Stimulated activated CD8-positive, alpha-beta memory T cell treated with anti-CD3 and anti-CD28 coated beads, Interleukin-7, amount 100 ng/mL, for 24 hours (primary cell): ENCODE measurements around the gene GLO1.

Source experiments
- DNase-seq: peaks from one replicate; pipeline ENCODE4 v3.0.0-alpha.2; 2020; ENCODE audit warnings: low read depth

The GLO1 gene

DNA sequence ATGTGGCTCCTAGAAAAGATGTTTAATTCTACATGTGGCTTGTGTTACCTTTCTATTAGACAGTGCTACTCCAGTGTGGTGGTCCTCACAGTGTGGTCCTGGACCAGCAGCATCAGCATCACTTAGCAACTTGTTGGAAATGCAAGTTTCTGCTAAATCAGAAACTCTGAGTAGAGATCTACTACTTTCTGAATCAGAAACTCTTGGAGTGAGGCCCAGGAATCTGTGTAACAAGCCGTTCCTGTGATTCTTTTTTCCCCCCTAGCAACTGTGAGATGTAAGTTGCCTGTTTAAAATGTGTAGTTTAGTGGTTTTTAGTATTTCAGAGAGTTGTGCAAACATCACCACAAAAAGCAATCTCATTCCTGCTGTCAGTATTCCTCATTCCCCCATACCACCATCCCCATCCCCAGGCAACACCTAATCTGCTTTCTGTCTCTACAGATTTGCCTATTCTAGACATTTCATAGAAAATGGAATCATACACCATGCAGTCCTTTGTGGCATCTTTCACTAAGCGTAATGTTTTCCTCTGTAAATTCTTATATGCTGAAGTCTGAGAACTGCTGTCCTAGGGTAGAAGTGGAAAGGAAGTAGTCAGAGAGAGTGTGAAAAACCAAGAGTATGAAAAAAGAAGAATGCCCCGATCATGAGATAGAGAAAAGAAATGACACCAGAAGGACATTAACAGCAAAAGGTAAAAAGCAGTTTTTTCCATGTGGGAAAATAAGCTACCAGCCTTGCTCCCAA, 44.4 kb downstream of the GLO1 start:
- DNase-seq = no peak

DNA sequence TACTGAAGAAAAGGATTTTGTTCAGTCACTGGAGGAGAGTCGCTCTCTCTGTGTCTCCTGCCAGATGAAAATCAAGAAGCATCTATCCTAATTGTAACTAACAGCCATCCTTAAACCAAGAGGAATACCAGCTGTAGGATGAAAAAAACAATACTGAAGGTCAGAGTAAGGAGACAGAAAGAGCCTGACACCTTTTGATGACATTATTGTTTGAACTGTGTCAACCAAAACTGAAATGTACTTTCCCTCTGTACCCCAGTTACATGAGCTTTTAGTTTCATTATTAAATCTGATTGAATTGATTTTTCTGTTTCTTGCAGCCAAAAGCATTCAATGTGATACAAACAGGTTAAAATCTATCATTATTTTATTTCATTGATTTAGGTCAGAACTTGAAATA, 46.0 kb downstream of the GLO1 start:
- DNase-seq = no peak

DNA sequence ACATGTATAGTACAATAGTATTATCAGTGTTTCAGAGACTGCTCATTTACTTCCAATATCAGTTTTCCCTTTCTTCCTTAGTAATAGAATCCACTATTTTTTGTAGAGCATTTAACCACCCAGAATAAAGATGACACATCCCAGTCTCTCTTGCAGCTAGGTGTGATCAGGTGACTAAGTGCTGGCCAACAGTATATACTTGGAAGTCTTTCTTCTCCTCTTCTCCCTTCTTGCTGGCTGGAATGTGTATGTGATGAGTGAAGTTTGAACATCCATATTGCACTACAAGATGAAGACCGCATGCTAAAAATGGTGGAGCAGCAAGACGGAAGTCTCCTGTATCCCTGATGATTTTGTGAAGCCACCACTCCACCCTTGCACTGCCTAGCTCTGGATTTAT, 48.7 kb downstream of the GLO1 start:
- DNase-seq = no peak

DNA sequence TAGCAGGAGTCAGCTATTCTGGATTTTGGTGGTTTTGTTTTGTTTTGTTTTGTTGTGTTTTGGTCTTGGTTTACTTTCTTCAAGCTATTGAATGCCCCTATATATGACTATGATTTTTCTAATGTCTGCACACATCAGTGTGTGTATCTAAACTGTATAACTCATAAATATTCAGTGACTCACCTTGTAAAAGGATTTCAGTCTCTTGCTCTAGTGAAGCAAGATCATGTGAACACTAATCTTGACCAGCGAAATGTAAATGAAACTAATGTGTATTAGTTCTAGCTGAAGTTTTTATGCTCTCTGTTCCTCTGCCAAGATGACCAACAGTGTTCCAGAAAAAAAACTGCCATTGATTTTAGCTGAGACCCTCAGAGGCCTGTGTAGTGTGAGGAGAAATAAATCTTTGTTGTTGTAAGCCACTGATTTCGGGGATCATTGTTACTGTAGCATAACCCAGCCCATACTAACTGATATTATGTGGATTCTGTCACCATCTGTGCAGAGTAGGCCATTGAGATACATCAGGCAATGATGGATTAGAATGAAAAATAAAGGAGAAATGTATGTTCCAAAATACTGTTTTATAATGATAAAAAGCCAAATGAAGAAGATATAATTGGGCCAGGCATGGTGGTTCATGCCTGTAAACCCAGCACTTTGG, 51.7 kb downstream of the GLO1 start:
- DNase-seq = no peak

DNA sequence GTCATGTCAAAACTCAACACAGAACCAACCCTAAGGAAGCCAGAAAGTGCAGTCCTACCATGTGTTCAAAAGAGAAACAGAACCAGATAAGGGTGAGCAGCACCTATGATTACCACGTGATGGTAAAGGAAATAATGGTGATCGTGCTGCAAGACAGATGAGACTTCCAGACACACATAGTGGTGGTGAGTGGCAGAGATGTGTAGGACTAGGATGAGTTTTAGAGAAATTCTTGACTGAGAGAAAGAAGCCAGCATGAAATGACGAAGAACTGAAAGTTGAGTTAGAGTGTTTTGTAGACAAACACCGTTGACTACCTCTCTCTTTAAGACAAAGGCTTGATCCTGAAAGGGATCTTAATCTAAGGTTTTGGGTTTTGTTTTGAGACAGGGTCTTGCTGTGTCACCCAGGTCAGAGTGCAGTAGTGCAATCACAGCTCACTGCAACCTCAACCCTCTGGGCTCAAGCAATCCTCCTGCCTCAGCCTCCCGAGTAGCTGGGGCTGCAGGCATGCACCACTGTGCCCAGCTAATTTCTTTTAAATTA, 52.7 kb downstream of the GLO1 start:
- no peak for DNase-seq

DNA sequence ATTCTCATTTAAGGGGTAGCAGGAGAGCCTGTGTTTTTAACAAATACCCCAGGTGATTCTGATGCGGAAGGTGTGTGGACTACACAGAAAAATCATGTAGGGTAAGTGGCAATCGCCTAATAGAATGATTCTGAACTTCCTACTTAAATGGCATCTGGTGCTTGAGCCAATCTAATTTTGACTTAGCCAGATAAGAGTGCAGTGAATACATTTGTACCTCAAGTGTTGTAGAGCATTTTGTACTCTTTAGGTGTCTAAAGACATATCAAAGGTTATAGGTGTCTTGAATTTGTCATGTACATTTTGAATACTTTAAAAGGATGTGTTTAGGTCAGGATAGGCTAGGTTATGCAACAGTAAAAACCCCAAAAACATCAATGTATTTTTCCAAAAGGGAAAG, 53.2 kb downstream of the GLO1 start:
- no peak for DNase-seq

DNA sequence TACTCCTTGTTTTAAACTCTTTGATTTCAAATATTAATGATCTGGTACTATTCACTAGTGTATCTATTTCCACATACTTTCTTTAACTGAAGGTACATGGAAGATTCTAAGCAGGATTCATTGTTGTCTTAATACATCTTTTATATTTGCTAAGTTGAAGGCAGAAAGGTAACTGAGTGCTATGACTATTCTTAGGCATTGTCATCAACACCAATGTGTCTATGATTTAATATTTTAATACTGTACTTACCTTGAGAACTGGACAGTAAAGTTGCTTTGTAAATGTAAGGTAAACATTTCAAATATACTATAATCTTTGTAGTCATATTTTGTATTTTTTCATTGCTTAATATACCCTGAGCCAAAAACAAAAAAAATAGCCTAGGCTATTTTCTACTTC, 54.3 kb downstream of the GLO1 start:
- no peak for DNase-seq

DNA sequence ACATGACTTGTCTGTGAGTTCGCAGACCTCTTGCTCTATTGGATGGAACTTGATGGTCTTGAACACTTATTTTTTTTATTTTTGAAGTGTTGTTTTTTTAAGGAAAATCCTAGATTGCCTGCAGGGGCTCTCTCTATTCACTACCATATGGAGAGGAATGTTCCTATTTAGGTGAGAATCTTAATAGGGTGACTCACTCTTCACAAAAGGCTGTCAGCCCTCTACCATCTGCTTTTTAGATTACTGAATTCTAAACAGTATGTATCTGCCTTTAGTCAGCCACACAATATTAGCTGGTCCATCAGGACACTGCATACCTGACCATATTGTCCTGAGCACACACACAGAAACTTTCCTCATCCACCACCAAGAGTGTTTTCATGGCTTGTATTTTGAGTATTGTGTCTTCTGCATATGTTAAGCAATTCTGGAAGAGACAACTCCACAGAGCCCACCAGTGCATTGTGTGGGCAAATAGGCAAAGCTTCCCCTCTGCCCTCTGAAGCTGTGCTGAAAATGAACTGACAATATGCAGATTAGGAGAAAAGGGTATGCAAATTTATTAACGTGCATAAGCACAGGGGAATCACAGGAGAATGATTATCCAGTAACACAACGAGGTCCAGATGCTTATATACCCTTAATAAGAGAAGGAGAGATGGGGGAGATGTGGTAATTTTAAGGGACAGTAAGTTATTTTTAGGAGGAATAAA, 56.6 kb downstream of the GLO1 start:
- DNase-seq = no peak

DNA sequence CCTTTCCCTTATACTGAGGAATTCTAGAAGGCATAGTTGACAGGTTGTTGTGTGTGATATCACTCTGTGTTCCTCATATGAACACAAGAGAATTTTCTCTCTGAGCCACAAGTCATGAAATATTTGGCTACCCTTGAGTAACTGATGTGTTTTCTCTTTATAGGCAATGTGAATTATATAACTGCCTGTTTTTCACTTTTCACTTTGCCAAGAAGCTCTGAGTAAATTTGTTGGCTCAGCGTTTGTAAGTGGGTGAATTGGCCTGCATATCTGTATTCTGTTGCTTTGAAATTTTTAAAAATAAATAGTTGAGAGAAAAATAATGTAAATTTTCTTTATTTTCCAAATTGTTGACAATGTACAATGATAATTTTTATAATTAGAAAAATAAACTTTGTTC, 58.0 kb downstream of the GLO1 start:
- no peak for DNase-seq

DNA sequence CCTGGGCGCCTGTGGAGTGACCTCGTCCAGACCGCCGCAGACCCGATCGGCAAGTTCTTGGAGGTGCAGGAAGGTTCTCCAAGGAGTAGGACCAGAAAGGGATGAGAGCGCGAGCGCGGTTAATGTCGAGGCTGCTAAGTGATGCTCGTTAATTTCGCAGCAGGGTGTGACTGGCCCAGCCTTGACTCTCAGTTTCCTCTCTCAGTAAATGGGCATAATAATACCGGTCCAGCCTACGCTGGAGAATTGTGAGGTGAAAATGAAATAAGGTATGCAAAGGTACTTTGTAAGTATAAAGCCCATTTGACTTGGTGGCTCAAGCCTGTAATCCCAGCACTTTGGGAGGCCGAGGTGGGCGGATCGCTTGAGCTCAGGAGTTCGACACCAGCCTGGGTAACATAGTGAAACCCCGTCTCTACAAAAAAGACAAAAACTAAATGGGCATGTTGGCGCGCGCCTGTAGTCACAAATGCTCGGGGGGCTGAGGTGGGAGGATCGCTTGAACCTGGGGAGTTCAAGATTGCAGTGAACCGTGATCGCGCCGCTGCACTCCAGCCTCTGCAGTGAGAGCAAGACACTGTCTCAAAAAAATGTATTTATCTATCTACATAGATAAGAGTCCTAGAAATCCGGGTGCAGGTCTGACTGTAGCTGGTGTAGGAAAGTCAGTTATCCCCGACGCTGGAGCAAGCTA, 62.6 kb downstream of the GLO1 start:
- DNase-seq = no peak

DNA sequence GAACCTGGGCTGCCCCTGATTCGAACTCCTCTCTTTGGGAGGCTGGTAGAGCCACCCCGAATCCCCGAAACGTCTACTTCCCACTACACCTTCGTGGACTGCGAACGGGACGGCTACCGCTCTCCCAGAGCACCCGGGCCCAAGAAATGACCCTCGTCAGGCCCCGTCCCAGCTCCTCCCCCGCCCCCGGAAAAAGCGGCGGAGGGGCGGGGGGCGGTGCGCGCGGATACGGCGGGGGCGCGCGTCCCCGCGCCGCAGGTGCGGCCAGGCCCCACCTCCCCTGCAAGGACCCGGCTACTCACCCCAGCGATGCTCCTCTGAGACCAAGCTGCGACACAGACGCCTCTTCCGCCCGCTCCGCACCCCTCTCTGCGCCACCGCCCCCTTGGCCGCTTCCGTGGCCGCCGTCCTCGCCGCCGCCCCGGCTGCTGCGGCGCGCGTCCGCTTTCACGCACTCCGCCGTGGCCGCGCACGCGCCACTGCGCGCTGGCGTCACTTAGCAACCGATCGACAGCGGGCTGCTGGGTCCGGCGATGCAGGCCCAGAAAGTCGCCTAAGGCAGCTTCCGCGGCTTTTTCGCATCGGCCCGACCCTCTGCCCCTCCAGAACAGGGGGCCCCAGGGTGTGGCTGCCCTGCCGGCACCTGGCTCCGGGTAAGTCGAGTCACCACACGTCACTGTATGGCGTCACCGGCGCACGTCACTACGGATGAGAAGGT, 63.3 kb downstream of the GLO1 start, which contains the start of gene BTBD9:
Gene BTBD9, minus strand, starts transcription at position 432 of the 718 bp plus-strand sequence.
- DNase-seq = peak; percentile 59

DNA sequence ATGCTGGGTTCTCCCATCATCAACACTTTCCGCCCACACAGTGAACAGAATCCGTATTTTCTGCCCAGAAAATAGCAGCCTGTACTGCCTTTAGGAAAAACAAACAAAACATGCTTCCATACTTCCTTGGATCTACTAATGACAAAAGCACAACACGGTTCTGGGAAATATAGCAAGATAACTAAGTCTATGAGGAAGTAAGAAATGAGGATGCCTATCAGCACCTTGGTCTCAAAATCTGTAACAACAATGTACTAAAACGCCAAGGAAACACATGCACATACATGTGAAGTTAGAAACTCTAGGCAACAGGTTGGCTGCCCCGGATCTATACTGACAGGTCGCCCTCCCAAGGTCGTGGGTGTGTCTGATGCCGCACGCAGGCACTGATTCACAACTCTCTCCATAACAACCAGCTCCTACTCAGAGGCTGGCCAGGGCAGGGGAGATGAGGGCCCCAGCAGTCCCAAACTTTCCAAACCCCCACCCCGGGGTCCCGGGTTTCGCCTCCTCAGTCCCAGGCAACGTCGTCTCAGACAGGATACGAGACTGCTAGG, 63.9 kb downstream of the GLO1 start:
- DNase-seq = peak; percentile 28

DNA sequence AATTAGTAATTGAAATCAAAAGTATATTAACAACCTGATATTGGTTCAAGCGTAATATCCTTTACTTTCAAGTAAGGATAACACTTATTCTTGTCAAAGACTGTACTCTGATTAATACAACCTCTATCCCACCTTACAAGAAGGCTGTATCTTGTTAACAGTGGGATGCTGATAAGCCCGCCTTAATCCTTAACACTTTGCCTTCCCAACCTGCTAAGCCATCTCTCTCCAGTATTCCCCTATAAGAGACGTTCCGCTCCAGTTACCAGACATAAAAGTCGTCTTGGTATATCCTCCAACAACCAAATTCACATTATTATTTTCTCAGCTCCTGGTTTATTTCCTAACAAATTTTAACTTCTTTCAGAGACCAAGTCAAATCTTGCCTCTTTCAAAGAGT, 65.2 kb downstream of the GLO1 start:
- DNase-seq = no peak

DNA sequence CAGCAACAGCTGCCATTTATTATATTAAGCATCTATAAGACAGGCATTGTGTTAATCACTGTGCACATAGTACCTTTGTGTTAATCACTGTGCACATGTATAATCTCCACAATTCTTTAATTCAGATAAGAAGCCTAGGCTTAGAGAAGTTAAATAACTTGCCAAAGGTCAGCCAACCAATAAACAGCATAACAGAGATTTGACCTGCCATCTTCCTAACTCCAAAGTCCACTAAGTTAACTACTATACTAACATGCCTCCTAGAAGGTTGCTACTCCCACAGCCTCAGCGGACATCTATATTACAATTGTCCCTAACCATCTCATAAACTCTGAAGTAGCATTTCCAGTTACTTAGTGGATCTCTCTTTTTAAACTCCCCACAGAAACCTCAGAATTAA, 66.9 kb downstream of the GLO1 start:
- DNase-seq = no peak

DNA sequence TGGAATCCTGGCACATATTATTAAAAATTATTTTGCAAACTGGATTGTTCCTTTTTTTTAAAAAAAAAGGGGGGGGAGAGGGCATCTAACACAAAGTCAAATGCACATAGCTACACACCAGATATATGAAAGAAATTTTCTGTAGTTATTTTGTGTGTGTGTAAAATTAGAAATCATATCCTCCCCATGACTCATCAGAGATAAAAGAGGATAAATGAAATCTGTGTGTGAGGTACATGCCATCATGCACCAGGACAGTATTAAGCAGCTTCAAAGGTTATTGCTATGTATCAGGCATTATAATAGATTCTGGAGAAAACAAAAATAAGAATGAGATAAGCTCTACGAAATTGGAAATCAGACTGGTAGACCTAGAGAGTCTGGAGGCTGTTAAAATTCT, 68.4 kb downstream of the GLO1 start:
- DNase-seq = no peak

DNA sequence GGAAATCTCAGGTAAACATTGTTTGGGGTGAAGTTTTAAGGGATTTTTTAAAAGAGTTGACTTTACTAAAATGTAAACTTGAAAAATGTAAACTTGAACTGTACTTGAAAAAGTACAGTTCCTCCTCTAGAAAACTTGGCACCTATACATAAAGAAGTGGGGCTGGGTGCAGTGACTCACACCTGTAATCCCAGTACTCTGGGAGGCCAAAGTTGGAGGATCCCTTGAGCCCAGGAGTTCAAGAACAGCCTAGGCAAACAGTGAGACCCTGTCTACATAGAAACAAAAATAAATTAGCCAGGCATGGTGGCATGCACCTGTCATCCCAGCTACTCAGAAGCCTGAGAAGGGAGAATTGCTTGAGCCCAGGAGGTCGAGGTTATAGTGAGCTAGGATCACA, 70.5 kb downstream of the GLO1 start:
- DNase-seq = no peak

DNA sequence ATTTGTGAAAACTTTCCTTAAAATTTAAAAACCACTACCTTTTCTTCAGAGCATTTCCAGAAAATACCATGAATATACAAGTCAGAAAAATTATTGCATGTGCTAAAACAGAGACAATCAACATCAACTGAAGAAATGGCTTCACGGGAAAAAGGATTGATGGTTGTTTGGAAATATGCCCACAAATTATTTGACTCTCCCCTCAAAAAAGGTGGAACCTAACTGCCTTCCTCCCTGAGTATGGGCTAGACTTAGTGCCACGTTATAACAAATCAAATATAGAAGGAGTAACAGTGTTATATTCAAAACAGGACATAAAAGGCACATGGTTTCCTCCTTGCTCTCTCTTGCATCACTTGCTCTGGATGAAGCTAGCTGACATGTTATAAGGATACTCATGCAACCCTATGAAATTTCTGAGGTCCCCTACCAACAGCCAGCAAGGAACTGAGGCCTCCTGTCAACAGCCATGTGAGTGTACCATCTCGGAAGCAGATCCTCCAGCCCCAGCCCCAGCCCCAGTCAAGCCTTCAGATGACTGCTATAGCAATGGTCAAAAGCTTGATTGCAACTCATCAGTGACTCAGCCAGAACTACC, 71.7 kb downstream of the GLO1 start:
- DNase-seq = no peak
